HEK293 (cell line): ENCODE measurements around the gene CDK5R1.
A peak's percentile ranks its signal among the peaks of the same experiment; 100 is the strongest.

Experiments used
- FEZF1 ChIP-seq: fragments of 450-650 bp; formaldehyde crosslinking; IDR thresholded peaks from 2 replicates; pipeline ENCODE4 v1.5.1; 2016; ENCODE audit warnings: missing biosample characterization, missing genetic modification characterization
- HOXA7 ChIP-seq: sonication (generic); formaldehyde crosslinking; IDR thresholded peaks from 2 replicates; pipeline ENCODE4 v1.8.1; 2022; ENCODE audit warnings: missing genetic modification reagents, borderline replicate concordance
- IKZF3 ChIP-seq: fragments of 450-650 bp; IDR thresholded peaks from 2 replicates; pipeline ENCODE4 v1.5.0; 2018; ENCODE audit warnings: missing biosample characterization, mild to moderate bottlenecking, missing genetic modification characterization, moderate library complexity
- KLF16 ChIP-seq: fragments of 450-650 bp; formaldehyde crosslinking; IDR thresholded peaks from 2 replicates; pipeline ENCODE4 v1.5.1; 2017; ENCODE audit warnings: missing biosample characterization, missing genetic modification characterization
- ZNF10 ChIP-seq: fragments of 450-650 bp; formaldehyde crosslinking; IDR thresholded peaks from 2 replicates; pipeline ENCODE4 v1.5.1; 2017; ENCODE audit warnings: missing biosample characterization, missing genetic modification characterization
- ZNF132 ChIP-seq: fragments of 450-650 bp; formaldehyde crosslinking; IDR thresholded peaks from 2 replicates; pipeline ENCODE4 v1.5.1; 2017; ENCODE audit warnings: missing biosample characterization, missing genetic modification characterization, borderline replicate concordance
- ZNF184 ChIP-seq: fragments of 450-650 bp; IDR thresholded peaks from 2 replicates; pipeline ENCODE4 v1.5.1; 2018; ENCODE audit warnings: missing biosample characterization, mild to moderate bottlenecking, missing genetic modification characterization
- ZNF23 ChIP-seq: fragments of 450-650 bp; formaldehyde crosslinking; IDR thresholded peaks from 2 replicates; pipeline ENCODE4 v1.5.1; 2016; ENCODE audit warnings: missing biosample characterization, missing genetic modification characterization, borderline replicate concordance
- ZNF350 ChIP-seq: fragments of 450-650 bp; formaldehyde crosslinking; IDR thresholded peaks from 2 replicates; pipeline ENCODE4 v1.5.0; 2017; ENCODE audit warnings: missing biosample characterization, mild to moderate bottlenecking, missing genetic modification characterization
- ZNF362 ChIP-seq: fragments of 450-650 bp; formaldehyde crosslinking; IDR thresholded peaks from 2 replicates; pipeline ENCODE4 v1.5.1; 2016; ENCODE audit warnings: missing biosample characterization, missing genetic modification characterization
- ZNF37A ChIP-seq: fragments of 450-650 bp; IDR thresholded peaks from 2 replicates; pipeline ENCODE4 v1.5.1; 2018; ENCODE audit warnings: missing biosample characterization, missing genetic modification characterization
- ZNF398 ChIP-seq: fragments of 450-650 bp; formaldehyde crosslinking; IDR thresholded peaks from 2 replicates; pipeline ENCODE4 v1.5.1; 2017; ENCODE audit warnings: missing biosample characterization, missing genetic modification characterization
- ZNF423 ChIP-seq: fragments of 450-650 bp; formaldehyde crosslinking; IDR thresholded peaks from 2 replicates; pipeline ENCODE4 v1.5.1; 2016; ENCODE audit warnings: missing biosample characterization, missing genetic modification characterization
- ZNF501 ChIP-seq: fragments of 450-650 bp; formaldehyde crosslinking; IDR thresholded peaks from 2 replicates; pipeline ENCODE4 v1.5.1; 2016; ENCODE audit warnings: missing biosample characterization, missing genetic modification characterization
- ZNF544 ChIP-seq: fragments of 450-650 bp; formaldehyde crosslinking; IDR thresholded peaks from 2 replicates; pipeline ENCODE4 v1.5.0; 2017; ENCODE audit warnings: missing biosample characterization, missing genetic modification characterization
- ZNF580 ChIP-seq: fragments of 450-650 bp; formaldehyde crosslinking; IDR thresholded peaks from 2 replicates; pipeline ENCODE4 v1.5.1; 2016; ENCODE audit warnings: missing biosample characterization, missing genetic modification characterization
- ZNF596 ChIP-seq: fragments of 450-650 bp; IDR thresholded peaks from 2 replicates; pipeline ENCODE4 v1.5.0; 2018; ENCODE audit warnings: missing biosample characterization, mild to moderate bottlenecking, missing genetic modification characterization, moderate library complexity
- ZNF629 ChIP-seq: fragments of 450-650 bp; formaldehyde crosslinking; IDR thresholded peaks from 2 replicates; pipeline ENCODE4 v1.5.1; 2017; ENCODE audit warnings: missing biosample characterization, missing genetic modification characterization
- ZNF670 ChIP-seq: fragments of 450-650 bp; formaldehyde crosslinking; IDR thresholded peaks from 2 replicates; pipeline ENCODE4 v1.5.1; 2016; ENCODE audit warnings: missing biosample characterization, missing genetic modification characterization, low read depth
- ZNF777 ChIP-seq: fragments of 450-650 bp; formaldehyde crosslinking; IDR thresholded peaks from 2 replicates; pipeline ENCODE4 v1.5.1; 2017; ENCODE audit warnings: missing biosample characterization, missing genetic modification characterization, borderline replicate concordance
- ZNF843 ChIP-seq: fragments of 450-650 bp; formaldehyde crosslinking; IDR thresholded peaks from 2 replicates; pipeline ENCODE4 v1.5.1; 2016; ENCODE audit warnings: missing biosample characterization, missing genetic modification characterization
- ZSCAN16 ChIP-seq: fragments of 450-650 bp; formaldehyde crosslinking; IDR thresholded peaks from 2 replicates; pipeline ENCODE4 v1.5.1; 2016; ENCODE audit warnings: missing biosample characterization, missing genetic modification characterization
- ZSCAN23 ChIP-seq: fragments of 450-650 bp; formaldehyde crosslinking; IDR thresholded peaks from 2 replicates; pipeline ENCODE4 v1.5.1; 2016; ENCODE audit warnings: missing biosample characterization, missing genetic modification characterization
- ZXDB ChIP-seq: fragments of 450-650 bp; formaldehyde crosslinking; IDR thresholded peaks from 2 replicates; pipeline ENCODE4 v1.5.1; 2016; ENCODE audit warnings: missing biosample characterization, missing genetic modification characterization
- TF ChIP-seq, protein P1 (sequence below): fragments of 450-650 bp; formaldehyde crosslinking; IDR thresholded peaks from 2 replicates; pipeline ENCODE4 v1.5.1; 2016; ENCODE audit warnings: missing biosample characterization, missing genetic modification characterization
- TF ChIP-seq, protein P2 (sequence below): fragments of 450-650 bp; formaldehyde crosslinking; IDR thresholded peaks from 2 replicates; pipeline ENCODE4 v1.5.1; 2016; ENCODE audit warnings: missing biosample characterization, missing genetic modification characterization
- TF ChIP-seq, protein P3 (sequence below): fragments of 450-650 bp; formaldehyde crosslinking; optimal IDR thresholded peaks from 2 replicates; pipeline ENCODE3; 2016; ENCODE audit warnings: missing biosample characterization, mild to moderate bottlenecking, missing genetic modification characterization
- TF ChIP-seq, protein P4 (sequence below): fragments of 450-650 bp; formaldehyde crosslinking; IDR thresholded peaks from 2 replicates; pipeline ENCODE4 v1.5.1; 2017; ENCODE audit warnings: missing biosample characterization, missing genetic modification characterization
- TF ChIP-seq, protein P5 (sequence below): fragments of 450-650 bp; formaldehyde crosslinking; IDR thresholded peaks from 2 replicates; pipeline ENCODE4 v1.5.1; 2016; ENCODE audit warnings: missing biosample characterization, missing genetic modification characterization

Gene CDK5R1

DNA sequence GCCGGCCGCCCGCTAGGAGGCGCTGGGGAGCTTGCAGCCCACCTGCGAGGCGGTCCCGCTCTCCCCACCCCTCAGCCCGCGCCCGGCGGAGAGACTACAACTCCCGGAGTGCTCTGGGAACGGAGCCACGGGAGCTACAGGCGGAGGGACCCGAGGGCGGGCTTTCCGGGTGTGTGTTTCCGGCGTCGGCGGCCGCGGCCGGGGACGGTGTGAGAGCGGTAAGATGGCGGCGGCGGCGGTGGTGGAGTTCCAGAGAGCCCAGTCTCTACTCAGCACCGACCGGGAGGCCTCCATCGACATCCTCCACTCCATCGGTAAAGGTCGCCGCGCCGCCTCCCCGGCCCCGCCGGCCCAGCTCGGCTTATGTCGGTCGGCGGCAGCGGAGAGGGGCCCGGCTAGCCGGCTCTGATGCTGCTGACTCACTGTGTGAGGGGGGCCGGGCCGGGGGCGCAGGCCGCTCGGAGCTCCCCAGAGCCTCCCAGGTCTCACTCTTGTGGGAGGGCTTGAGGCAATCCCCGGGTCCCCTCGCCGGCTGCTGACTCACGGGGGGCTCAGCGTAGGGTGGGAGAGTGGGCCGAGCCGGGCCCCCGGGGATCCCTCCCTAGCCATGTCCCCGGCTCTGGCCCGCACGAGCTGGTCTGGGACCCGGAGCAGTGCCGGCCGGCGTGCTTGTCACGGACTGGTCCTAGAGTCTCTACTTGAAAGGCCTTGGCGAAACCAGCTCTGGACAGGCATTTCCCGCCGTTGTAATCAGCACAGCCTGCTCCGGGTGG is 42.3 kb upstream of the CDK5R1 start, which contains the start of gene PSMD11 (continued):
- TF ChIP-seq ZNF398 (tag by site-specific recombination) (no peak), ZSCAN23 (no peak), ZNF423 (tag by site-specific recombination) (no peak), ZNF501 (tag by site-specific recombination) (peak; percentile 72), ZNF596 (no peak), ZNF350 (tag by site-specific recombination) (no peak), ZNF10 (tag by site-specific recombination) (no peak), ZNF544 (tag by site-specific recombination) (no peak), ZNF37A (no peak), ZNF777 (tag by site-specific recombination) (no peak), ZNF580 (tag by site-specific recombination) (peak; percentile 80), ZNF670 (no peak), KLF16 (peak; percentile 96), IKZF3 (tag by site-specific recombination) (no peak; the same call in 1 of the 2 replicates), ZNF184 (tag by site-specific recombination) (0 out of 2 replicates have a peak, but pooled peaks have one; percentile 26), ZNF843 (peak; percentile 60), ZXDB (tag by site-specific recombination) (peak; percentile 71), ZNF362 (tag by site-specific recombination) (no peak), ZNF132 (no peak), HOXA7 (CRISPR knock-in tag) (no peak), ZNF629 (tag by site-specific recombination) (peak; percentile 69; the same call in 1 of the 2 replicates), ZSCAN16 (tag by site-specific recombination) (no peak), ZNF23 (no peak), FEZF1 (no peak)
- TF ChIP-seq, protein P1, sequence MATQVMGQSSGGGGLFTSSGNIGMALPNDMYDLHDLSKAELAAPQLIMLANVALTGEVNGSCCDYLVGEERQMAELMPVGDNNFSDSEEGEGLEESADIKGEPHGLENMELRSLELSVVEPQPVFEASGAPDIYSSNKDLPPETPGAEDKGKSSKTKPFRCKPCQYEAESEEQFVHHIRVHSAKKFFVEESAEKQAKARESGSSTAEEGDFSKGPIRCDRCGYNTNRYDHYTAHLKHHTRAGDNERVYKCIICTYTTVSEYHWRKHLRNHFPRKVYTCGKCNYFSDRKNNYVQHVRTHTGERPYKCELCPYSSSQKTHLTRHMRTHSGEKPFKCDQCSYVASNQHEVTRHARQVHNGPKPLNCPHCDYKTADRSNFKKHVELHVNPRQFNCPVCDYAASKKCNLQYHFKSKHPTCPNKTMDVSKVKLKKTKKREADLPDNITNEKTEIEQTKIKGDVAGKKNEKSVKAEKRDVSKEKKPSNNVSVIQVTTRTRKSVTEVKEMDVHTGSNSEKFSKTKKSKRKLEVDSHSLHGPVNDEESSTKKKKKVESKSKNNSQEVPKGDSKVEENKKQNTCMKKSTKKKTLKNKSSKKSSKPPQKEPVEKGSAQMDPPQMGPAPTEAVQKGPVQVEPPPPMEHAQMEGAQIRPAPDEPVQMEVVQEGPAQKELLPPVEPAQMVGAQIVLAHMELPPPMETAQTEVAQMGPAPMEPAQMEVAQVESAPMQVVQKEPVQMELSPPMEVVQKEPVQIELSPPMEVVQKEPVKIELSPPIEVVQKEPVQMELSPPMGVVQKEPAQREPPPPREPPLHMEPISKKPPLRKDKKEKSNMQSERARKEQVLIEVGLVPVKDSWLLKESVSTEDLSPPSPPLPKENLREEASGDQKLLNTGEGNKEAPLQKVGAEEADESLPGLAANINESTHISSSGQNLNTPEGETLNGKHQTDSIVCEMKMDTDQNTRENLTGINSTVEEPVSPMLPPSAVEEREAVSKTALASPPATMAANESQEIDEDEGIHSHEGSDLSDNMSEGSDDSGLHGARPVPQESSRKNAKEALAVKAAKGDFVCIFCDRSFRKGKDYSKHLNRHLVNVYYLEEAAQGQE (tag by site-specific recombination), result no peak
- TF ChIP-seq, protein P2, sequence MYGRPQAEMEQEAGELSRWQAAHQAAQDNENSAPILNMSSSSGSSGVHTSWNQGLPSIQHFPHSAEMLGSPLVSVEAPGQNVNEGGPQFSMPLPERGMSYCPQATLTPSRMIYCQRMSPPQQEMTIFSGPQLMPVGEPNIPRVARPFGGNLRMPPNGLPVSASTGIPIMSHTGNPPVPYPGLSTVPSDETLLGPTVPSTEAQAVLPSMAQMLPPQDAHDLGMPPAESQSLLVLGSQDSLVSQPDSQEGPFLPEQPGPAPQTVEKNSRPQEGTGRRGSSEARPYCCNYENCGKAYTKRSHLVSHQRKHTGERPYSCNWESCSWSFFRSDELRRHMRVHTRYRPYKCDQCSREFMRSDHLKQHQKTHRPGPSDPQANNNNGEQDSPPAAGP (tag by site-specific recombination), result peak; percentile 72; the same call in 1 of the 2 replicates
- TF ChIP-seq, protein P3, sequence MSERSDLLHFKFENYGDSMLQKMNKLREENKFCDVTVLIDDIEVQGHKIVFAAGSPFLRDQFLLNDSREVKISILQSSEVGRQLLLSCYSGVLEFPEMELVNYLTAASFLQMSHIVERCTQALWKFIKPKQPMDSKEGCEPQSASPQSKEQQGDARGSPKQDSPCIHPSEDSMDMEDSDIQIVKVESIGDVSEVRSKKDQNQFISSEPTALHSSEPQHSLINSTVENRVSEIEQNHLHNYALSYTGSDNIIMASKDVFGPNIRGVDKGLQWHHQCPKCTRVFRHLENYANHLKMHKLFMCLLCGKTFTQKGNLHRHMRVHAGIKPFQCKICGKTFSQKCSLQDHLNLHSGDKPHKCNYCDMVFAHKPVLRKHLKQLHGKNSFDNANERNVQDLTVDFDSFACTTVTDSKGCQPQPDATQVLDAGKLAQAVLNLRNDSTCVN (tag by site-specific recombination), result peak; percentile 78
- TF ChIP-seq, protein P4, sequence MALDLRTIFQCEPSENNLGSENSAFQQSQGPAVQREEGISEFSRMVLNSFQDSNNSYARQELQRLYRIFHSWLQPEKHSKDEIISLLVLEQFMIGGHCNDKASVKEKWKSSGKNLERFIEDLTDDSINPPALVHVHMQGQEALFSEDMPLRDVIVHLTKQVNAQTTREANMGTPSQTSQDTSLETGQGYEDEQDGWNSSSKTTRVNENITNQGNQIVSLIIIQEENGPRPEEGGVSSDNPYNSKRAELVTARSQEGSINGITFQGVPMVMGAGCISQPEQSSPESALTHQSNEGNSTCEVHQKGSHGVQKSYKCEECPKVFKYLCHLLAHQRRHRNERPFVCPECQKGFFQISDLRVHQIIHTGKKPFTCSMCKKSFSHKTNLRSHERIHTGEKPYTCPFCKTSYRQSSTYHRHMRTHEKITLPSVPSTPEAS (tag by site-specific recombination), result no peak
- TF ChIP-seq, protein P5, sequence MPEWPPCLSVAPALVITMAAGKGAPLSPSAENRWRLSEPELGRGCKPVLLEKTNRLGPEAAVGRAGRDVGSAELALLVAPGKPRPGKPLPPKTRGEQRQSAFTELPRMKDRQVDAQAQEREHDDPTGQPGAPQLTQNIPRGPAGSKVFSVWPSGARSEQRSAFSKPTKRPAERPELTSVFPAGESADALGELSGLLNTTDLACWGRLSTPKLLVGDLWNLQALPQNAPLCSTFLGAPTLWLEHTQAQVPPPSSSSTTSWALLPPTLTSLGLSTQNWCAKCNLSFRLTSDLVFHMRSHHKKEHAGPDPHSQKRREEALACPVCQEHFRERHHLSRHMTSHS (tag by site-specific recombination), result no peak
